Inflammatory macrophage (primary cell): Measurements from ENCODE around the gene MRPL2.

Source experiments
- DNase-seq, 2 donors: peaks; one replicate each; pipeline ENCODE4 v3.0.0-alpha.2; 2020 to 2022

MRPL2 gene

GRCh38 chr6:43016943-43017334 lies 42.3 kb downstream of the MRPL2 start:
- no peak for DNase-seq

GRCh38 chr6:43016176-43016942 lies 42.9 kb downstream of the MRPL2 start:
- peak; percentile 23 to 25 for DNase-seq

GRCh38 chr6:43014434-43014909 lies 44.8 kb downstream of the MRPL2 start:
- DNase-seq = no peak

- peak; percentile 100 for DNase-seq
Observed at GRCh38 chr6:43013843-43014433, 45.3 kb downstream of the MRPL2 start, which contains the start of the genes KLHDC3 and MEA1. Gene KLHDC3 (plus strand): TSS chr6:43014249. CDS start chr6:43017193, 2,944 bp downstream. Gene MEA1 (minus strand): TSS chr6:43013946. CDS start chr6:43013813, 133 bp downstream.

GRCh38 chr6:43013097-43013842 lies 46.0 kb downstream of the MRPL2 start:
- peak; percentile 25 to 42 for DNase-seq

GRCh38 chr6:43012364-43012763 lies 46.9 kb downstream of the MRPL2 start:
- no peak for DNase-seq

GRCh38 chr6:43011207-43011606 lies 48.0 kb downstream of the MRPL2 start:
- no peak for DNase-seq

GRCh38 chr6:43009124-43009523 lies 50.1 kb downstream of the MRPL2 start:
- peak; percentile 20 to 34 for DNase-seq

GRCh38 chr6:43007126-43007525 lies 52.1 kb downstream of the MRPL2 start:
- no peak for DNase-seq

- DNase-seq = no peak
Observed at GRCh38 chr6:43006251-43006650, 53.0 kb downstream of the MRPL2 start.

GRCh38 chr6:43005844-43006243 lies 53.4 kb downstream of the MRPL2 start:
- DNase-seq = no peak
